OCI-LY3 (cell line): ENCODE measurements around the gene PLOD1.

Source experiments
- H2AFZ ChIP-seq: fragments of 200-600, 300-600 bp; shearing (Covaris generic); 2 replicates; pipeline ENCODE4 v1.6.0; 2014; ENCODE audit warnings: antibody characterized with exemption, low read depth, low read length
- H3K27ac ChIP-seq: fragments of 200-600, 300-600 bp; sonication (generic); 2 replicates; pipeline ENCODE4 v1.5.1; 2014; ENCODE audit warnings: mild to moderate bottlenecking, low read length, moderate library complexity, mixed read lengths
- H3K27me3 ChIP-seq: fragments of 200-600, 300-600 bp; sonication (generic); 2 replicates; pipeline ENCODE4 v1.6.1; 2014; ENCODE audit warnings: low read depth, low read length, mixed read lengths
- H3K36me3 ChIP-seq: fragments of 200-600, 300-600 bp; sonication (generic); replicated peaks from 2 replicates; pipeline ENCODE3; 2014; ENCODE audit warnings: low read depth, low read length, mixed read lengths
- H3K4me1 ChIP-seq: fragments of 300-600, 200-600 bp; sonication (generic); 2 replicates; pipeline ENCODE4 v1.6.1; 2014; ENCODE audit warnings: low read length, mixed read lengths
- H3K4me2 ChIP-seq: fragments of 200-600, 300-600 bp; sonication (generic); 2 replicates; pipeline ENCODE4 v1.6.1; 2014; ENCODE audit warnings: low read length, mixed read lengths
- H3K4me3 ChIP-seq: fragments of 300-600, 200-600 bp; sonication (generic); 2 replicates; pipeline ENCODE4 v1.5.1; 2014; ENCODE audit warnings: antibody characterized with exemption, mild to moderate bottlenecking, low read length, moderate library complexity
- H3K79me2 ChIP-seq: fragments of 300-600, 200-600 bp; shearing (Covaris generic); 2 replicates; pipeline ENCODE4 v1.6.1; 2014; ENCODE audit warnings: mild to moderate bottlenecking, low read length, mixed read lengths
- H3K9ac ChIP-seq: fragments of 300-600, 200-600 bp; shearing (Covaris generic); 2 replicates; pipeline ENCODE4 v1.6.0; 2014; ENCODE audit warnings: mild to moderate bottlenecking, low read length, moderate library complexity
- H3K9me3 ChIP-seq: fragments of 200-600, 300-600 bp; shearing (Covaris generic); 2 replicates; pipeline ENCODE4 v1.6.1; 2014; ENCODE audit warnings: low read length, mixed read lengths; ENCODE audit not compliant: insufficient read depth
- H4K20me1 ChIP-seq: fragments of 200-600, 300-600 bp; sonication (generic); 2 replicates; pipeline ENCODE4 v1.6.1; 2016; ENCODE audit warnings: low read length, mixed read lengths; ENCODE audit not compliant: insufficient read depth
- CTCF ChIP-seq: fragments of 200-600, 300-600 bp; sonication (generic); IDR thresholded peaks from 2 replicates; pipeline ENCODE4 v1.5.1; 2014; ENCODE audit warnings: antibody characterized with exemption, low read length, low read depth
- EZH2phosphoT487 ChIP-seq: fragments of 200-600 bp; shearing (Covaris generic); IDR thresholded peaks from 2 replicates; pipeline ENCODE4 v1.6.1; 2018; ENCODE audit warnings: antibody characterized with exemption, mixed run types, low read depth

The PLOD1 gene

GRCh38 chr1:12015001-12015491 is 80.5 kb downstream of the PLOD1 start:
- H3K79me2 ChIP-seq: peaks cover 4% of the 10 kb centered on the region; the same call in 1 of the 2 replicates
- TF ChIP-seq EZH2phosphoT487 (no peak), CTCF (no peak)
- no peaks in the 10 kb centered on the region for H3K4me1 ChIP-seq
- no peak overlapping the region for H3K27ac ChIP-seq
- H3K4me2 ChIP-seq: no peak overlapping the region
- no peak overlapping the region for H3K4me3 ChIP-seq
- H4K20me1 ChIP-seq: no peaks in the 10 kb centered on the region
- H3K36me3 ChIP-seq: no peaks in the 10 kb centered on the region
- no peak overlapping the region for H3K9ac ChIP-seq
- H3K27me3 ChIP-seq: no peaks in the 10 kb centered on the region
- no peak overlapping the region for H2AFZ ChIP-seq
- H3K9me3 ChIP-seq: no peaks in the 10 kb centered on the region

GRCh38 chr1:12015499-12015898 is 81.0 kb downstream of the PLOD1 start:
- Histone ChIP-seq H3K9ac (no peak overlapping the region), H3K4me1 (peaks cover 3% of the 10 kb centered on the region; the same call in 1 of the 2 replicates), H4K20me1 (no peaks in the 10 kb centered on the region), H3K4me3 (no peak overlapping the region), H2AFZ (no peak overlapping the region), H3K79me2 (peaks cover 8% of the 10 kb centered on the region; the same call in 1 of the 2 replicates), H3K27ac (no peak overlapping the region), H3K9me3 (no peaks in the 10 kb centered on the region), H3K27me3 (no peaks in the 10 kb centered on the region), H3K36me3 (no peaks in the 10 kb centered on the region), H3K4me2 (no peak overlapping the region)
- TF ChIP-seq CTCF: no peak
- no peak for TF ChIP-seq EZH2phosphoT487

GRCh38 chr1:12016182-12016581 is 81.7 kb downstream of the PLOD1 start:
- Histone ChIP-seq H2AFZ (no peak overlapping the region), H3K4me1 (peaks cover 3% of the 10 kb centered on the region; the same call in 1 of the 2 replicates), H4K20me1 (no peaks in the 10 kb centered on the region), H3K4me3 (no peak overlapping the region), H3K9me3 (no peaks in the 10 kb centered on the region), H3K9ac (no peak overlapping the region), H3K79me2 (peaks cover 8% of the 10 kb centered on the region; the same call in 1 of the 2 replicates), H3K4me2 (no peak overlapping the region), H3K36me3 (no peaks in the 10 kb centered on the region), H3K27me3 (no peaks in the 10 kb centered on the region), H3K27ac (no peak overlapping the region)
- no peak for TF ChIP-seq CTCF
- no peak for TF ChIP-seq EZH2phosphoT487

- H3K27me3 ChIP-seq: no peaks in the 10 kb centered on the region
- H4K20me1 ChIP-seq: no peaks in the 10 kb centered on the region
- H3K9ac ChIP-seq: peak overlapping the region; percentile 71
- H3K4me1 ChIP-seq: peaks cover 3% of the 10 kb centered on the region; the same call in 1 of the 2 replicates
- H3K4me3 ChIP-seq: peak overlapping the region; percentile 94
- H3K9me3 ChIP-seq: no peaks in the 10 kb centered on the region
- peaks cover 6% of the 10 kb centered on the region for H3K36me3 ChIP-seq
- H3K4me2 ChIP-seq: peak overlapping the region; percentile 87
- no peak overlapping the region for H3K27ac ChIP-seq
- H3K79me2 ChIP-seq: peaks cover 8% of the 10 kb centered on the region; the same call in 1 of the 2 replicates
- TF ChIP-seq CTCF (no peak), EZH2phosphoT487 (no peak)
- no peak overlapping the region for H2AFZ ChIP-seq
These were observed 85.5 kb downstream of the PLOD1 start for GRCh38 chr1:12019858-12020509.
